ENCODE measurements around the gene DOCK9. TPM values are rescaled to one million over a fixed set of nuclear protein-coding genes. Genes with fewer than 3 reads are reported as not detected.

The DOCK9 gene
- total and polyA plus RNA-seq, 9 of the 15 experiments (the other 6 are each of a cell fraction or from before 2014, with no cell fraction given), result 3.5 to 25.3 (median 16.7) TPM

- TF ChIP-seq ZNF609 (CRISPR knock-in tag; IDR thresholded peaks at IDR 0.05; ENCODE audit: borderline replicate concordance) (no peak), PURB (CRISPR knock-in tag; IDR thresholded peaks at IDR 0.05; ENCODE audit: low read depth) (no peak), TAF9B (IDR thresholded peaks at IDR 0.05; ENCODE audit: partially characterized antibody) (no peak), CTCFL (IDR thresholded peaks at IDR 0.05; ENCODE audit: borderline replicate concordance, insufficient read depth, low read depth, low read length, poor library complexity, severe bottlenecking) (no peak), ZNF511 (CRISPR knock-in tag; IDR thresholded peaks at IDR 0.05) (no peak), RB1 (IDR thresholded peaks at IDR 0.05; ENCODE audit: low read depth) (no peak)
Measured at GRCh38 chr13:98769736-98770135, 208.1 kb downstream of the DOCK9 start (continued).

All from K562 (cell line).